ENCODE data around the gene ZEB2.

Gene ZEB2

DNA sequence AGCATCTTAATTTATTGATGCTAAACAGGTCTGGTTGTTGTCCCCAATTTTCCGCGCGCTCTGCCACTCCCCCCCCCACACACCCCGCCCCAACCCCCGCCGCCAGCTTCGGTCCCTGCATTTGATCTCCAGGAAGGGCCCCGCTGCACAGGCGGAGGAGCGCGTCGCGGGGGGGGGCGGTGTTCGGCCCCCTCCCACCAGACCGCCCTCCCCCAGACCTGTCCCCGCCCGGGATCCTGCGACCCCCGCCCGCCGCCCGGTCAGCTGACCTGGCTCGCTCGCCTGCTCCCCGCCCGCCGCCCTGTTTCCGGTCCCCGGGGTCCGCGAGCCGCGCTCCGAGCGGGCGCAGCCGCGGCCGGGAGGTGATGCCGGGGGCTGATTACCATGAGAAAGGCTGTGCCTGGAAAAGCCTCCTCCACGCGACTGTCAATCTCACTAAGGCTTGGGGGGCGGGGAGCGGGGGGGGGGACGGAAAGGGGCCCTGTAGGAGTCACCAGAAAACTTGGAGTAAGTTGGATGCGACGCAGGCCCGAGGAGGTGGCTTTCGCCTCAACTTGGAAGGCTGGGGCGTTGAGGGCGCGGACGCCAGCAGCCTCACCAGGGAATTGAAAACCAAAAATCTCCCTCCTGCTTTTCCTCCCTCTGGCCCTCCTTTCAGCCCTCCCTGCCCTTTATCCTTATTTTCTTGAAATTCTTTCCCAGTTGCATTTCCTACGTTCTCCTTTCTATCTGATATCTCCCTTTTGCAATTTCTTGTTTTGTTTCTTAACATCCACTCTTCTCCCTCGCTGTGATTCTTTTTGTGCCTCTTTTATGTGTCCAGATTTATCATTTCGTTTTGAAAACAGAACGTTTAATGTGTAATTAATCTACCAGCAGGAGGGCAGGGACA is 4.4 kb upstream of the ZEB2 start:
- TF ChIP-seq, protein P1, sequence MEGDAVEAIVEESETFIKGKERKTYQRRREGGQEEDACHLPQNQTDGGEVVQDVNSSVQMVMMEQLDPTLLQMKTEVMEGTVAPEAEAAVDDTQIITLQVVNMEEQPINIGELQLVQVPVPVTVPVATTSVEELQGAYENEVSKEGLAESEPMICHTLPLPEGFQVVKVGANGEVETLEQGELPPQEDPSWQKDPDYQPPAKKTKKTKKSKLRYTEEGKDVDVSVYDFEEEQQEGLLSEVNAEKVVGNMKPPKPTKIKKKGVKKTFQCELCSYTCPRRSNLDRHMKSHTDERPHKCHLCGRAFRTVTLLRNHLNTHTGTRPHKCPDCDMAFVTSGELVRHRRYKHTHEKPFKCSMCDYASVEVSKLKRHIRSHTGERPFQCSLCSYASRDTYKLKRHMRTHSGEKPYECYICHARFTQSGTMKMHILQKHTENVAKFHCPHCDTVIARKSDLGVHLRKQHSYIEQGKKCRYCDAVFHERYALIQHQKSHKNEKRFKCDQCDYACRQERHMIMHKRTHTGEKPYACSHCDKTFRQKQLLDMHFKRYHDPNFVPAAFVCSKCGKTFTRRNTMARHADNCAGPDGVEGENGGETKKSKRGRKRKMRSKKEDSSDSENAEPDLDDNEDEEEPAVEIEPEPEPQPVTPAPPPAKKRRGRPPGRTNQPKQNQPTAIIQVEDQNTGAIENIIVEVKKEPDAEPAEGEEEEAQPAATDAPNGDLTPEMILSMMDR (IDR thresholded peaks at IDR 0.05; ENCODE audit: low read depth, low read length), result no peak
- peak; percentile 34 to 75 for DNase-seq (ENCODE audit: low read depth in 2 of 2)
- peak overlapping the region; percentile 56 to 60 for H3K4me3 ChIP-seq (replicated peaks in 1 of 2; ENCODE audit: low read depth in 2 of 2, low read length in 2 of 2)

DNA sequence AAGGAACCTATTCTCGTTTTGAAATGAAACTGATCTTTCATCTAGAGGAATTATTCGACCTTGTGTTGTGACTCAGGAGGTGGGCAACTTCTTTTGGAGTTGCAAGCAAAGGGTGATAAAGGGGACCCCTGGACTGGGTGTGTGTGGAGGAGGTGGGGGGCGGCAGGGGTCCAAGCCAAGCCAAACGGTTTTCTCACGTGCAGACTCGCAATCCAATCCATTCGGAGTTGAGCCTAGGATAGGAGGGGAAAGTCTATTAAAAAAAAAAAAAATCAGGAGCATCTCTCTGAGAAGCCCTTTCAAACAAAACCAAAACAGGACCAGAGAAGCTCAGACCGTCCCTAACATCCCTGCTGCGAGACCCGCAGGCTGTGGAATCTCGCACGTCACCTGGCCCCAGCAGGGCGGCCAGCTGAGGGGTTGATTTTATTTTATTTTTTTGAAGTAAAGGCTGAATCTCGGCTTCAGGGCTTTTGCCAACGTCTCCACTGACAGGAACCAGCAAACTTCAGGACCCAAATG is 3.7 kb upstream of the ZEB2 start:
- peak in 1 of 2 donors; percentile 43 for DNase-seq (ENCODE audit: low read depth in 2 of 2)
- TF ChIP-seq, protein P1 (IDR thresholded peaks at IDR 0.05; ENCODE audit: low read depth, low read length), result no peak
- peak overlapping the region; percentile 56 to 60 for H3K4me3 ChIP-seq (replicated peaks in 1 of 2; ENCODE audit: low read depth in 2 of 2, low read length in 2 of 2)

DNA sequence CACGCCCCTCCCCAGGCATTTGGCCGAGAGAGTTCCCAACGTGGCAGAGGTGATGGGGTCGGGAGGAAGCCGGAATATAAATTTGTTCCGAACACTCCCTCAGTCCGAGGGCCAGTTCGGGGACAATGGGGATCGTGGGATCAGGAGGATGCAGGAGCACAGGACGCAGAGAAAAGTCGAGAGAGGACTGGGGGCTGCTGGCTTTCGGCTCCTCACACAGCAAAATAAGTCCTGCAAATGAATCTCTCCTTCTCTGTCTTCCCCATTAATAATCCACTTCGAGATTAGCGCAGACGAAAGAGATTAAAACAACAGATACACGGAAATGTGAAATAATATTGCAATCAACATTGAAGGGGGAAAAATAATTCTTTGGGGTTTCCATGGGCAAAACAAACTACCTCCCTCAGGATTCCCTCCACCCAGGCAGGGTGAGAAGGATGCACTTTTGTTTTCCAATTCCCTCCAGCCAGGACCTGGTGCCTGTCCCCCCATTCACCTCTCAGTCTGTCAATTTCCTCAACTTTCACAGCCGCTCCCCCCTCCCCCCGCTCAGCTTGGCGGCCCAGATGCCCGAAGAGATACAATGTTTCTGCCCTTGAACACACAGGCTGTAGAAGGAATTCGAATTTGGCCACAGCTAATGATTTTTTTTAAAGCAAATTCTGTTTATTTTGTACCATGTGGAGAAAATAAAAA is 3.1 kb upstream of the ZEB2 start:
- peak in 1 of 2 donors; percentile 24 for DNase-seq (ENCODE audit: low read depth in 2 of 2)
- peak overlapping the region; percentile 56 to 60 for H3K4me3 ChIP-seq (replicated peaks in 1 of 2; ENCODE audit: low read depth in 2 of 2, low read length in 2 of 2)
- TF ChIP-seq, protein P1 (IDR thresholded peaks at IDR 0.05; ENCODE audit: low read depth, low read length), result no peak

DNA sequence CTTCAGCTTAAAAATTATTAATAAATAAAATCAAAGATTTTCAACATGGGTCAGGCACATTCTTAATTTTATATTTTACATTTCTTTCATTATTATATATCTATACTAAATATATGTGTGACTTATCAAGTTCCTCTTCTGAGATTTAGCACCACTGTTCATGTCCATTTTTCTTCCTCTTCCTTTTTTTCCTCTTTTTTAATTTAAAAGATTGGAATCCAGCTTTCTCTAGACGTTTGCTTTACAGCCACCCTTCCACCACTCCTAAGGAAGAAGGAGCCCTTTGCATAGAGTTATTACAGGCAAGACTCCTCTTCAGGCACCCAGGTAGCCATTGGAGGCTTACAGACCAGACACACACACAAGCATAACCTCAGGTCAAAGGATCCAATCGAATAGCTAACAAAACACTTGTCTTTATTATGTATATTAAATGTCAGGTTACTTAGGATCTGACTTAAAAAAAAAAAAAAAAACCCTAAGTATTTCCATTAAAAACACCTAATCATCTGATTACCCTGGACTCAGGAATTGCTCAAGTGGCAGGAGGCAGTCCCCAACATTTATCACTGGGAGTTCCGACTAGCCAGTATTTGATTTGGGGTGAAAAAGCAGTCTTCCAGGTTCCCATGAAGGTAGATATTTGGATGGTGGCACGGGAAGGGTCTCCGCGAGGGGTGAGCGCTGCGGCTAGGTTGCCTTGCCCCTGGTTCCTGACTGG is 2.4 kb upstream of the ZEB2 start:
- peak overlapping the region; percentile 56 to 60 for H3K4me3 ChIP-seq (replicated peaks in 1 of 2; ENCODE audit: low read depth in 2 of 2, low read length in 2 of 2)

DNA sequence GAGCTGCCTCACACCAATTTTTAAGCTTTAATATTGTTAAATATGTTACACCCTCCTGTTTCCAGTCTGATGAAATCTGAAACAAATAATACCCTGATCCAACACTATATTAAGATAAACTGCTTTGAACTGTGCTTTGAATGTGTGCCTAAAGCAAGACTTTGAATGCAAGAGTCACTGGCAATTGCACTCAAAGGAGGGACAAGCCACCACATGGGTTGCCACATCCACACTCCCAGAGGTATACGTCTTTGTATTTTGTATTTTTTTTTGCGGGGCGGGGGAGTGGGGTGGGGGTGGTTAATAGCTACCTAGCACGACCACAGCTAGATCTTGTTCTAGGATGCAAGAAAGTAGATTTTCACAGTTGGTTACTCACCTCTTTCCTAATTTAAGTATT is 1.8 kb upstream of the ZEB2 start:
- peak in 1 of 2 donors; percentile 19 for DNase-seq (ENCODE audit: low read depth in 2 of 2)
- no peak overlapping the region for H3K4me3 ChIP-seq (replicated peaks in 1 of 2; ENCODE audit: low read depth in 2 of 2, low read length in 2 of 2)
- TF ChIP-seq, protein P1 (IDR thresholded peaks at IDR 0.05; ENCODE audit: low read depth, low read length), result no peak

More for the DNA sequence above, 2.4 kb upstream of the ZEB2 start:
- no peak for DNase-seq (ENCODE audit: low read depth in 2 of 2)
- TF ChIP-seq, protein P1 (IDR thresholded peaks at IDR 0.05; ENCODE audit: low read depth, low read length), result no peak

DNA sequence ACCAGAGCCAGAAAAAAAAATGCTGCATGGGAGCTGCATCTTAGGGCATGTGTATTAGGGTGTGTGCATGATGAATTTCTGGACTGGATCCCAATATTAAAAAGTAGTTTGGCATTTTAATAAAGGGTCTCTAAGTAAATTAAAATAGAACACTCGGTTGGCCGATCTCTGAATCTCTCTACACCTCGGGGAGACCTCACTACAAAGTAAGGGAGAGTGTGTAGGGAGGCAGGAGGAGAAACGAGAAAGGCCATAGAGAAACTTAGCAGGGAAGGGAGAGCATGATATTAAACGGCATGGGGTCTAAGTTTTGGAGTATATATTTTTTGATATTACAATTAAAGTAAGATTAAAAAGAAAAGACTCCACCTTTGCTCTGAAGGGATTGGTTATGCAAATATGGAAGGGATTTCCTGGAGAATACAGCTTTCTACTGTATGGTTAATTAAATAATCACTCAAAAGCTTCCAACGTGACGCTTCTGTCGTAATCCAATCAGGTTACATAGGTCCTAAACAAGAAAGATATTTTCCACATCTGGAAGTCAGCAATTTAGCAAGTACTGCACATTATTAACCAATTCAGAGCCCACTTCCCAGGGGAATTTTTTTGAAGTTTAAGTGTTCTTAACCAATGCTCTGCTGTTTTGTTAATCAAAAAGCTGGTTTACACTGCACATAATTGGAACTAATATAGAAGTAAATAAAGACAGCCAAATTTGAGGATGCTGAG is 1.0 kb upstream of the ZEB2 start:
- TF ChIP-seq, protein P1 (IDR thresholded peaks at IDR 0.05; ENCODE audit: low read depth, low read length), result no peak
- peak overlapping the region; percentile 28 to 84 for H3K4me3 ChIP-seq (replicated peaks in 1 of 2; ENCODE audit: low read depth in 2 of 2, low read length in 2 of 2)
- peak; percentile 82 to 94 for DNase-seq (ENCODE audit: low read depth in 2 of 2)
